Gastrocnemius medialis (tissue), 4 donors: ENCODE results near the gene OR52N4.

Experiments
- POLR2A ChIP-seq, 2 donors: fragments of 450-650 bp; IDR thresholded peaks; one replicate each; pipeline ENCODE4 v1.6.1; 2017; ENCODE audit warnings: antibody characterized with exemption in 2 of 2, mild to moderate bottlenecking in 2 of 2, moderate library complexity in 2 of 2
- TF ChIP-seq, protein P1 (sequence below), 5 experiments: fragments of 450-650 bp in 3 of 5; fragments of 200-600 bp in 2 of 5; sonication (generic) in 2 of 5; IDR thresholded peaks in 4 of 5; conservative IDR thresholded peaks in 1 of 5; 1 replicate in 4 of 5; 2 replicates in 1 of 5; pipeline ENCODE4 v1.5.1; 2016 to 2019; ENCODE audit warnings: antibody characterized with exemption in 5 of 5, mild to moderate bottlenecking in 3 of 5, moderate library complexity in 3 of 5

DNA sequence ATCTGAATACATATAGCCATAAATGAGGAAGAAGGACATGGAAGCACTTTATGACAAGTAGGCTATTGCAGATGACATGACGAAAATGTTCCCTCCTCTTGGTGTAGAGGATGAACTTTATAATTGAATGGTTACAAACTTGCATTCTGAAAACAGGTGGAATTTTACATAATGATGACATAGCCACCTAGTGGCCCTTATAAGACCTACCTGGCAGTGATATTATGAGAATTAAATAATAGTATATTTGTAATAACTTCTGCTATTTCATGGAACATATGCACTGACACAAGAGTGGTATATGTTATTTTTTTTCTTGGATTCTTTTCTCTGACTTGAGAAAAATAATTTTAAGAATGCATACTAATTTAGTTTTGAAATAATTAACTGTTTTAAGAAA is 41.5 kb upstream of the OR52N4 start:
- TF ChIP-seq, protein P1, sequence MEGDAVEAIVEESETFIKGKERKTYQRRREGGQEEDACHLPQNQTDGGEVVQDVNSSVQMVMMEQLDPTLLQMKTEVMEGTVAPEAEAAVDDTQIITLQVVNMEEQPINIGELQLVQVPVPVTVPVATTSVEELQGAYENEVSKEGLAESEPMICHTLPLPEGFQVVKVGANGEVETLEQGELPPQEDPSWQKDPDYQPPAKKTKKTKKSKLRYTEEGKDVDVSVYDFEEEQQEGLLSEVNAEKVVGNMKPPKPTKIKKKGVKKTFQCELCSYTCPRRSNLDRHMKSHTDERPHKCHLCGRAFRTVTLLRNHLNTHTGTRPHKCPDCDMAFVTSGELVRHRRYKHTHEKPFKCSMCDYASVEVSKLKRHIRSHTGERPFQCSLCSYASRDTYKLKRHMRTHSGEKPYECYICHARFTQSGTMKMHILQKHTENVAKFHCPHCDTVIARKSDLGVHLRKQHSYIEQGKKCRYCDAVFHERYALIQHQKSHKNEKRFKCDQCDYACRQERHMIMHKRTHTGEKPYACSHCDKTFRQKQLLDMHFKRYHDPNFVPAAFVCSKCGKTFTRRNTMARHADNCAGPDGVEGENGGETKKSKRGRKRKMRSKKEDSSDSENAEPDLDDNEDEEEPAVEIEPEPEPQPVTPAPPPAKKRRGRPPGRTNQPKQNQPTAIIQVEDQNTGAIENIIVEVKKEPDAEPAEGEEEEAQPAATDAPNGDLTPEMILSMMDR (IDR thresholded peaks at IDR 0.05 in 4 of 5, conservative IDR thresholded peaks at IDR 0.05 in 1 of 5), result peak in 1 of 5 experiments; percentile 31
- TF ChIP-seq POLR2A (IDR thresholded peaks at IDR 0.05), result no peak
